Measurements from ENCODE around the gene FLT3.

Gene FLT3

GRCh38 chr13:27962128-27962841 lies 138.1 kb downstream of the FLT3 start:
- no peak overlapping the region for H3K27ac ChIP-seq

GRCh38 chr13:27961227-27962085 lies 138.9 kb downstream of the FLT3 start:
- TF ChIP-seq CTCF (IDR thresholded peaks at IDR 0.05) (no peak), ZFX (IDR thresholded peaks at IDR 0.05; ENCODE audit: borderline replicate concordance) (no peak)

More at GRCh38 chr13:27962128-27962841, 138.1 kb downstream of the FLT3 start:
- no peak for TF ChIP-seq ZFX (IDR thresholded peaks at IDR 0.05; ENCODE audit: borderline replicate concordance)
- TF ChIP-seq CTCF (IDR thresholded peaks at IDR 0.05) = no peak

GRCh38 chr13:27960362-27961226 lies 139.8 kb downstream of the FLT3 start:
- H3K27ac ChIP-seq = no peak overlapping the region
- peak; percentile 80 for TF ChIP-seq CTCF (IDR thresholded peaks at IDR 0.05)
- no peak for TF ChIP-seq ZFX (IDR thresholded peaks at IDR 0.05; ENCODE audit: borderline replicate concordance)

More at GRCh38 chr13:27961227-27962085, 138.9 kb downstream of the FLT3 start:
- no peak overlapping the region for H3K27ac ChIP-seq

GRCh38 chr13:27959976-27960361 lies 140.4 kb downstream of the FLT3 start:
- H3K27ac ChIP-seq = no peak overlapping the region
- TF ChIP-seq CTCF (IDR thresholded peaks at IDR 0.05) (no peak), ZFX (IDR thresholded peaks at IDR 0.05; ENCODE audit: borderline replicate concordance) (no peak)

- no peak overlapping the region for H3K27ac ChIP-seq
- TF ChIP-seq ZFX (IDR thresholded peaks at IDR 0.05; ENCODE audit: borderline replicate concordance) = no peak
- TF ChIP-seq CTCF (IDR thresholded peaks at IDR 0.05) = no peak
These were observed 143.6 kb downstream of the FLT3 start for GRCh38 chr13:27956576-27957300.

- TF ChIP-seq ZFX (IDR thresholded peaks at IDR 0.05; ENCODE audit: borderline replicate concordance) (no peak), CTCF (IDR thresholded peaks at IDR 0.05) (no peak)
- H3K27ac ChIP-seq = no peak overlapping the region
These were observed 145.3 kb downstream of the FLT3 start for GRCh38 chr13:27955014-27955591.
